Nephron (organoid): ENCODE measurements around the gene DDIT3.
A peak's percentile ranks its signal among the peaks of the same experiment; 100 is the strongest.

Experiments
- H3K27ac Mint-ChIP-seq, 3 experiments: 2 replicates each; pipeline ENCODE4 v1.8.0; 2020; ENCODE audit warnings: mixed read lengths in 3 of 3, mild to moderate bottlenecking in 2 of 3, moderate library complexity in 1 of 3
- H3K27me3 Mint-ChIP-seq: 2 replicates; pipeline ENCODE4 v1.8.0; 2021; ENCODE audit warnings: low read depth, mild to moderate bottlenecking, moderate library complexity, mixed read lengths
- H3K36me3 Mint-ChIP-seq: 2 replicates; pipeline ENCODE4 v1.8.0; 2020; ENCODE audit warnings: low read depth, mixed read lengths
- H3K4me1 Mint-ChIP-seq: 2 replicates; pipeline ENCODE4 v1.8.0; 2020; ENCODE audit warnings: mixed read lengths
- H3K4me3 Mint-ChIP-seq, 3 experiments: 2 replicates each; pipeline ENCODE4 v1.8.0; 2020; ENCODE audit warnings: mild to moderate bottlenecking in 3 of 3, mixed read lengths in 3 of 3, moderate library complexity in 2 of 3
- H3K9me3 Mint-ChIP-seq: 2 replicates; pipeline ENCODE4 v1.8.0; 2020; ENCODE audit warnings: mixed read lengths
- CTCF ChIP-seq, 3 experiments: fragments of 200-600 bp; sonication (generic); IDR thresholded peaks; one replicate each; pipeline ENCODE4 v1.5.0; 2021; ENCODE audit warnings: antibody characterized with exemption in 3 of 3; ENCODE audit not compliant: unreplicated experiment in 3 of 3

DDIT3 gene

GRCh38 chr12:57487055-57487596 is 33.2 kb downstream of the DDIT3 start:
- H3K27ac Mint-ChIP-seq: no peak overlapping the region
- no peak for TF ChIP-seq CTCF (IDR thresholded peaks at IDR 0.05; ENCODE audit: unreplicated experiment in 3 of 3)
- H3K4me1 Mint-ChIP-seq: peaks cover 19% of the 10 kb centered on the region
- peaks cover 32% of the 10 kb centered on the region for H3K36me3 Mint-ChIP-seq
- H3K27me3 Mint-ChIP-seq: no peaks in the 10 kb centered on the region
- peak overlapping the region; percentile 92 to 99 (median 98) for H3K4me3 Mint-ChIP-seq
- H3K9me3 Mint-ChIP-seq: no peaks in the 10 kb centered on the region

DNA sequence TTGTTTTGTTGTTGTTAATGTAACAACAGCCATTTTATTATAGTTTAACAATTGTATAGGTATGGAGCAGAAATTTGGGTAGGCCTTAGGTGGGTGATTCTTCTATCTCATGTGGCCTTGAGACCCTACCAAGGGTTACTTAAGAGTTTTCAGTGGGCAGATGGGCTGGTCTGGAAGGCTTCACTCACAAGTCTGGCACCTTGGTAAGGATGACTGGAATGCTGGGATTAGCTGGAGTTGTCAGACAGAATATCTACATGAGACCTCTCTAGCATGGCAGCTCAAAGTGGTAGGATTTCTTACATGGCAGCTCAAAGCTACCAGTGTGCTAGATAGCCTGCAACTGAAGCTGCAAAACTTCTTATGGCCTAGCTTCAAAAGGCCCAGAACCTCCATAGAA is 34.6 kb downstream of the DDIT3 start:
- TF ChIP-seq CTCF (IDR thresholded peaks at IDR 0.05; ENCODE audit: unreplicated experiment in 3 of 3): no peak
- H3K9me3 Mint-ChIP-seq: no peaks in the 10 kb centered on the region
- no peak overlapping the region for H3K27ac Mint-ChIP-seq
- peaks cover 21% of the 10 kb centered on the region for H3K36me3 Mint-ChIP-seq
- peaks cover 12% of the 10 kb centered on the region for H3K27me3 Mint-ChIP-seq
- peak overlapping the region in 1 of 3 experiments; percentile 24 for H3K4me3 Mint-ChIP-seq
- H3K4me1 Mint-ChIP-seq: peaks cover 14% of the 10 kb centered on the region

GRCh38 chr12:57483466-57483865 is 36.8 kb downstream of the DDIT3 start:
- TF ChIP-seq CTCF (IDR thresholded peaks at IDR 0.05; ENCODE audit: unreplicated experiment in 3 of 3): no peak
- peaks cover 7% of the 10 kb centered on the region for H3K4me1 Mint-ChIP-seq

GRCh38 chr12:57481671-57482070 is 38.6 kb downstream of the DDIT3 start:
- TF ChIP-seq CTCF (IDR thresholded peaks at IDR 0.05; ENCODE audit: unreplicated experiment in 3 of 3): no peak
- no peaks in the 10 kb centered on the region for H3K9me3 Mint-ChIP-seq

More at GRCh38 chr12:57483466-57483865, 36.8 kb downstream of the DDIT3 start:
- H3K27ac Mint-ChIP-seq: peak overlapping the region in 2 of 3 experiments; percentile 19 to 36
- peaks cover 4% of the 10 kb centered on the region for H3K36me3 Mint-ChIP-seq
- peaks cover 33% of the 10 kb centered on the region for H3K27me3 Mint-ChIP-seq
- no peaks in the 10 kb centered on the region for H3K9me3 Mint-ChIP-seq
- no peak overlapping the region for H3K4me3 Mint-ChIP-seq

GRCh38 chr12:57479376-57480115 is 40.8 kb downstream of the DDIT3 start, which contains the start of gene ARHGAP9:
TSS of gene ARHGAP9 (minus strand) at chr12:57479866. CDS start at chr12:57479406, 460 bp downstream.
- TF ChIP-seq CTCF (IDR thresholded peaks at IDR 0.05; ENCODE audit: unreplicated experiment in 3 of 3): no peak
- no peaks in the 10 kb centered on the region for H3K9me3 Mint-ChIP-seq
- H3K27ac Mint-ChIP-seq: no peak within 1 kb of the TSS
- no peak within 1 kb of the TSS for H3K4me3 Mint-ChIP-seq
- no peaks in the 10 kb centered on the region for H3K36me3 Mint-ChIP-seq
- H3K27me3 Mint-ChIP-seq: peaks cover 73% of the 10 kb centered on the region
- H3K4me1 Mint-ChIP-seq: peaks cover 18% of the 10 kb centered on the region

More at GRCh38 chr12:57481671-57482070, 38.6 kb downstream of the DDIT3 start:
- no peak overlapping the region for H3K27ac Mint-ChIP-seq
- H3K36me3 Mint-ChIP-seq: no peaks in the 10 kb centered on the region
- no peak overlapping the region for H3K4me3 Mint-ChIP-seq
- peaks cover 15% of the 10 kb centered on the region for H3K4me1 Mint-ChIP-seq
- peaks cover 51% of the 10 kb centered on the region for H3K27me3 Mint-ChIP-seq

DNA sequence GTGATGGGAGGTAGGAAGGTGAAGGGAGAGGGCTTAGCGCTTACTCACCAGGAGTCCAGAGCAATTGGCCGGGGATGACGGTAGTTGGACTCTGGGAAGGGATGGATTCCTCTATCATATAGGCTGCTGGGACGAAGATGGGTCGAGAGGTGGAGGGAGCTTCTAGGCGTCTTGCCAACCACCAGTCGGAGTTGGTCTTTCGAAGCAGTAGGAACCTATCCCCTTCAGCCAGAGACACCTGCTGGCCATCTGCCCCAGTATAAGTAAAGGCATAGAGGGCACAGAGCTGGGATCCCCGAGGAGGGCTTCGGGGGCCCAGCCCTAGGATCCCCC is 41.3 kb downstream of the DDIT3 start:
- H3K27ac Mint-ChIP-seq: no peak overlapping the region
- no peaks in the 10 kb centered on the region for H3K36me3 Mint-ChIP-seq
- no peaks in the 10 kb centered on the region for H3K9me3 Mint-ChIP-seq
- no peak overlapping the region for H3K4me3 Mint-ChIP-seq
- H3K4me1 Mint-ChIP-seq: peaks cover 21% of the 10 kb centered on the region
- no peak for TF ChIP-seq CTCF (IDR thresholded peaks at IDR 0.05; ENCODE audit: unreplicated experiment in 3 of 3)
- H3K27me3 Mint-ChIP-seq: peaks cover 78% of the 10 kb centered on the region
